HepG2 (cell line): ENCODE measurements around the gene TGIF1.

Experiments
- ATF2 ChIP-seq: sonication (generic); formaldehyde crosslinking; IDR thresholded peaks from 2 replicates; pipeline ENCODE4 v1.4.0; 2020; ENCODE audit warnings: missing genetic modification reagents
- EP300 ChIP-seq, 3 experiments: sonication (generic) in 1 of 3; formaldehyde crosslinking in 1 of 3; IDR thresholded peaks; 2 replicates each; pipeline versions ENCODE4 v1.5.1 to v1.6.1; 2011 to 2020; ENCODE audit warnings: low read depth in 2 of 3, low read length in 2 of 3, borderline replicate concordance in 1 of 3, improper control_type of control experiment in 1 of 3, mild to moderate bottlenecking in 1 of 3, missing genetic modification reagents in 1 of 3, moderate library complexity in 1 of 3
- GABPA ChIP-seq, 2 experiments: IDR thresholded peaks; 2 replicates each; pipeline ENCODE4 v1.6.1; 2011 to 2016; ENCODE audit warnings: low read depth in 2 of 2, low read length in 1 of 2, missing biosample characterization in 1 of 2, missing genetic modification characterization in 1 of 2
- NR2F1 ChIP-seq, 2 experiments: fragments of 450-650 bp in 1 of 2; formaldehyde crosslinking in 1 of 2; IDR thresholded peaks; 2 replicates each; pipeline versions ENCODE4 v1.5.0 to v1.6.1; 2016 to 2020; ENCODE audit warnings: mild to moderate bottlenecking in 1 of 2, missing compliant biosample characterization in 1 of 2, missing genetic modification reagents in 1 of 2, moderate library complexity in 1 of 2
- RBAK ChIP-seq: sonication (generic); formaldehyde crosslinking; IDR thresholded peaks from 2 replicates; pipeline ENCODE4 v1.5.1; 2020; ENCODE audit warnings: mild to moderate bottlenecking, missing genetic modification reagents
- ZNF230 ChIP-seq: sonication (generic); formaldehyde crosslinking; IDR thresholded peaks from 2 replicates; pipeline ENCODE4 v1.4.0; 2020; ENCODE audit warnings: mild to moderate bottlenecking, missing genetic modification reagents
- ZNF709 ChIP-seq: sonication (generic); formaldehyde crosslinking; IDR thresholded peaks from 2 replicates; pipeline ENCODE4 v1.5.0; 2020; ENCODE audit warnings: mild to moderate bottlenecking, missing genetic modification reagents
- TF ChIP-seq, protein P1 (sequence below), 2 experiments: IDR thresholded peaks; 2 replicates each; pipeline ENCODE4 v1.6.1; 2011 to 2012; ENCODE audit warnings: low read length in 2 of 2, borderline replicate concordance in 1 of 2, low read depth in 1 of 2, mild to moderate bottlenecking in 1 of 2, moderate library complexity in 1 of 2

- TF ChIP-seq ATF2 (CRISPR knock-in tag) (no peak), ZNF230 (CRISPR knock-in tag) (no peak), GABPA (IDR thresholded peaks at IDR 0.05; ENCODE audit: low read depth, low read length) (no peak), GABPA (CRISPR knock-in tag; IDR thresholded peaks at IDR 0.05; ENCODE audit: low read depth) (no peak), RBAK (no peak), NR2F1 (CRISPR knock-in tag; IDR thresholded peaks at IDR 0.05) (no peak), EP300 (IDR thresholded peaks at IDR 0.05; ENCODE audit: low read depth in 2 of 2, low read length in 2 of 2) (no peak), EP300 (CRISPR knock-in tag; IDR thresholded peaks at IDR 0.05; ENCODE audit: borderline replicate concordance) (no peak), ZNF709 (CRISPR knock-in tag) (no peak)
- TF ChIP-seq, protein P1, sequence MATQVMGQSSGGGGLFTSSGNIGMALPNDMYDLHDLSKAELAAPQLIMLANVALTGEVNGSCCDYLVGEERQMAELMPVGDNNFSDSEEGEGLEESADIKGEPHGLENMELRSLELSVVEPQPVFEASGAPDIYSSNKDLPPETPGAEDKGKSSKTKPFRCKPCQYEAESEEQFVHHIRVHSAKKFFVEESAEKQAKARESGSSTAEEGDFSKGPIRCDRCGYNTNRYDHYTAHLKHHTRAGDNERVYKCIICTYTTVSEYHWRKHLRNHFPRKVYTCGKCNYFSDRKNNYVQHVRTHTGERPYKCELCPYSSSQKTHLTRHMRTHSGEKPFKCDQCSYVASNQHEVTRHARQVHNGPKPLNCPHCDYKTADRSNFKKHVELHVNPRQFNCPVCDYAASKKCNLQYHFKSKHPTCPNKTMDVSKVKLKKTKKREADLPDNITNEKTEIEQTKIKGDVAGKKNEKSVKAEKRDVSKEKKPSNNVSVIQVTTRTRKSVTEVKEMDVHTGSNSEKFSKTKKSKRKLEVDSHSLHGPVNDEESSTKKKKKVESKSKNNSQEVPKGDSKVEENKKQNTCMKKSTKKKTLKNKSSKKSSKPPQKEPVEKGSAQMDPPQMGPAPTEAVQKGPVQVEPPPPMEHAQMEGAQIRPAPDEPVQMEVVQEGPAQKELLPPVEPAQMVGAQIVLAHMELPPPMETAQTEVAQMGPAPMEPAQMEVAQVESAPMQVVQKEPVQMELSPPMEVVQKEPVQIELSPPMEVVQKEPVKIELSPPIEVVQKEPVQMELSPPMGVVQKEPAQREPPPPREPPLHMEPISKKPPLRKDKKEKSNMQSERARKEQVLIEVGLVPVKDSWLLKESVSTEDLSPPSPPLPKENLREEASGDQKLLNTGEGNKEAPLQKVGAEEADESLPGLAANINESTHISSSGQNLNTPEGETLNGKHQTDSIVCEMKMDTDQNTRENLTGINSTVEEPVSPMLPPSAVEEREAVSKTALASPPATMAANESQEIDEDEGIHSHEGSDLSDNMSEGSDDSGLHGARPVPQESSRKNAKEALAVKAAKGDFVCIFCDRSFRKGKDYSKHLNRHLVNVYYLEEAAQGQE (IDR thresholded peaks at IDR 0.05; ENCODE audit: borderline replicate concordance in 1 of 2, low read depth in 1 of 2, low read length in 2 of 2), result no peak
These were observed 16.1 kb downstream of the TGIF1 start for GRCh38 chr18:3466045-3466444.
